Activated CD8-positive, alpha-beta T cell treated with anti-CD3 and anti-CD28 coated beads, Interleukin-2, amount 10 ng/mL, durations not matched to agents 7 days and 5 days (primary cell): ENCODE results near the gene TDG. TPM values are rescaled to one million over a fixed set of nuclear protein-coding genes. Genes with fewer than 3 reads are reported as not detected.

Experiments used
- ATAC-seq: fragments of 150-1000 bp; cut with Tn5 transposase; one replicate; pipeline ENCODE4 v1.10.0; 2021; ENCODE audit warnings: moderate library complexity
- CTCF ChIA-PET: fragments of 350-600 bp; sonication (Branson Sonifier 250); formaldehyde crosslinking; loops from one replicate; lab custom pipeline; 2021; ENCODE audit warnings: antibody characterized with exemption; lab: Charles Lee
- POLR2A ChIA-PET: fragments of 350-600 bp; sonication (Branson Sonifier 250); formaldehyde crosslinking; loops from one replicate; lab custom pipeline; 2021; ENCODE audit warnings: antibody characterized with exemption; lab: Charles Lee
- DNase-seq: peaks from one replicate; pipeline ENCODE4 v3.0.0-alpha.2; 2020
- H3K27ac Mint-ChIP-seq: one replicate; pipeline ENCODE4 v1.8.0; 2021; ENCODE audit warnings: mild to moderate bottlenecking, mixed read lengths
- H3K27me3 Mint-ChIP-seq: one replicate; pipeline ENCODE4 v1.8.0; 2021; ENCODE audit warnings: low read depth, mixed read lengths
- H3K36me3 Mint-ChIP-seq: one replicate; pipeline ENCODE4 v1.8.0; 2021; ENCODE audit warnings: low read depth, mixed read lengths
- H3K4me1 Mint-ChIP-seq: one replicate; pipeline ENCODE4 v1.8.0; 2021; ENCODE audit warnings: low read depth, mixed read lengths
- H3K4me3 Mint-ChIP-seq: one replicate; pipeline ENCODE4 v1.8.0; 2021; ENCODE audit warnings: mild to moderate bottlenecking, mixed read lengths
- H3K9me3 Mint-ChIP-seq: one replicate; pipeline ENCODE4 v1.8.0; 2022; ENCODE audit warnings: mixed read lengths; ENCODE audit not compliant: insufficient read depth
- total RNA-seq, 2 experiments: library from RNA; stranded (reverse); gene quantifications; one replicate each; pipeline ENCODE4 v1.2.3, GENCODE V29; 2021

TDG gene
- total RNA-seq, 2 experiments from 2014 or later = 33.5 to 37.7 TPM

DNA sequence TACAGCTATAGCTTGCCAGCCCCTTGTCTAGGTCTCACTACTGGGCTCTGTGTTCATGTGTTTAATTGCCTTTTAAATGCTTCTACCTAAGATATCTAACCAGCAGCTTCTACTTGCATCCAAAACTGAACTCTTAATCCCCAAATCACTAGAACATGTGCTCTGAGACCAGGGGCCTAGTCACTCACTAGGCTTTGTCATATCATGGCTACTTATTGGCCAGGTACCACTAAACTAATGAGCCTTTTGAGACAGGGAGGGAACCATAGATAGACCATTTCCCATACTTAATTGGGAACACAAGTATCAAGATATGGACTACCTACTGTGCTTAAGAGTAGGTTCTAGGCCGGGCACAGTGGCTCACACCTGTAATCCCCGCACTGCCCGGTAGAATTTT, 29.0 kb upstream of the TDG start:
- DNase-seq (no peak), ATAC-seq (no peak)
- Mint-ChIP-seq H3K36me3 (peaks cover 89% of the 10 kb centered on the region), H3K4me3 (no peak overlapping the region), H3K4me1 (peaks cover 52% of the 10 kb centered on the region), H3K27ac (peak overlapping the region; percentile 2), H3K27me3 (no peaks in the 10 kb centered on the region), H3K9me3 (no peaks in the 10 kb centered on the region)
- ChIA-PET CTCF (interaction anchor here (0.7 to 2.5 kb wide), 8 partner anchors 7 to 172 kb away, joined by 3 to 8 read pairs (median 5); no protein-coding TSS in a partner anchor), POLR2A (interaction anchor here (0.8 to 2.2 kb wide), 2 partner anchors 11 to 29 kb away, joined by 3 to 9 read pairs; partner anchors contain the start of gene TDG)

GRCh38 chr12:103944964-103945363, 20.7 kb upstream of the TDG start:
- POLR2A ChIA-PET = interaction anchor here (0.6 to 0.9 kb wide), 3 partner anchors 10 to 15 kb away, joined by 3 read pairs; partner anchors contain the start of gene HSP90B1
- H3K4me3 Mint-ChIP-seq = no peak overlapping the region
- CTCF ChIA-PET = no interaction called here
- ATAC-seq = no peak
- H3K27ac Mint-ChIP-seq = no peak overlapping the region
- peaks cover 92% of the 10 kb centered on the region for H3K36me3 Mint-ChIP-seq
- no peaks in the 10 kb centered on the region for H3K9me3 Mint-ChIP-seq
- H3K4me1 Mint-ChIP-seq = peaks cover 30% of the 10 kb centered on the region
- DNase-seq = no peak
- H3K27me3 Mint-ChIP-seq = no peaks in the 10 kb centered on the region

DNA sequence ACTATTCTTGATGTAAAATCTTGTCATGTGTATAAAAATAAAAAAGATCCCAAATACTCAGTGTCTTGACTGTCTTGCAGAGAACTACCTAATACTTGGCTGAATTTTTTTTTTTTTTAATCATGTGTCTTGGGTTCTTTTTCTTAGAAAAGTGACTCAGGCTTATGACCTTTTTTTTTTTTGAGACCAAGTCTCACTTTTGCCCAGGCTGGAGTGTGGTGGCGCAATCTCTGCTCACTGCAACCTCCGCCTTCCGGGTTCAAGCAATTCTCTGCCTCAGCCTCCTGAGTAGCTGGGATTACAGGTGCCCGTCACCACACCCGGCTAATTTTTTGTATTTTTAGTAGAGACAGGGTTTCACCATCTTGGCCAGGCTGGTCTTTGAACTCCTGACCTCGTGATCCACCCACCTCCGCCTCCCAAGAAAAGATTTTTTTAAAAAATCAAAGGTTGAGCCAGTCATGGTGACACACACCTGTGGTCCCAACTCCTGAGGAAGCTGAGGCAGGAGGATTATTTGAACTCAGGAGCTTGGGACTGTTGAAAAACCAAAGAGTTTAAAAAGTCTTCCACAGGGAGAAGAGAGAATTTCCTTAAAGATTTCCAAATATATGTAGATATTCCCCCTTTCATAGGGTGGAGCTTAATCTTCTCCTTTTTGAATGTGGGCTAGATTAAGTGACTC, 17.7 kb upstream of the TDG start:
- no peaks in the 10 kb centered on the region for H3K27me3 Mint-ChIP-seq
- POLR2A ChIA-PET = interaction anchor here (0.8 to 2.9 kb wide), 2 partner anchors 12 to 18 kb away, joined by 4 to 9 read pairs; partner anchors contain the start of gene TDG
- H3K9me3 Mint-ChIP-seq = no peaks in the 10 kb centered on the region
- no peak for ATAC-seq
- no peak overlapping the region for H3K4me3 Mint-ChIP-seq
- no peak overlapping the region for H3K27ac Mint-ChIP-seq
- peaks cover 41% of the 10 kb centered on the region for H3K4me1 Mint-ChIP-seq
- peaks cover 87% of the 10 kb centered on the region for H3K36me3 Mint-ChIP-seq
- DNase-seq = no peak
- CTCF ChIA-PET = interaction anchor here (1.5 to 1.6 kb wide), 2 partner anchors 8 to 9 kb away, joined by 4 to 6 read pairs; a partner anchor contains a TSS

GRCh38 chr12:103948746-103949406, 16.8 kb upstream of the TDG start:
- no peak overlapping the region for H3K4me3 Mint-ChIP-seq
- no peaks in the 10 kb centered on the region for H3K27me3 Mint-ChIP-seq
- peaks cover 43% of the 10 kb centered on the region for H3K4me1 Mint-ChIP-seq
- no peak for ATAC-seq
- H3K9me3 Mint-ChIP-seq = no peaks in the 10 kb centered on the region
- POLR2A ChIA-PET = interaction anchor here (0.8 to 2.9 kb wide), 5 partner anchors 12 to 19 kb away, joined by 3 to 9 read pairs (median 5); partner anchors contain the start of genes HSP90B1 and TDG
- CTCF ChIA-PET = interaction anchor here (1.3 to 1.5 kb wide), 2 partner anchors 9 to 14 kb away, joined by 4 read pairs; no protein-coding TSS in a partner anchor
- peak overlapping the region; percentile 30 for H3K27ac Mint-ChIP-seq
- DNase-seq = no peak
- H3K36me3 Mint-ChIP-seq = peaks cover 87% of the 10 kb centered on the region

GRCh38 chr12:103952497-103952896, 13.2 kb upstream of the TDG start:
- Mint-ChIP-seq H3K27me3 (no peaks in the 10 kb centered on the region), H3K27ac (peak overlapping the region; percentile 44), H3K4me1 (peaks cover 54% of the 10 kb centered on the region), H3K36me3 (peaks cover 66% of the 10 kb centered on the region), H3K9me3 (no peaks in the 10 kb centered on the region), H3K4me3 (no peak overlapping the region)
- no peak for ATAC-seq
- DNase-seq = no peak
- ChIA-PET CTCF (interaction anchor here (1.5 kb wide), 1 partner anchor 14 kb away, joined by 5 read pairs; no protein-coding TSS in a partner anchor), POLR2A (interaction anchor here (0.7 to 6.7 kb wide), 2 partner anchors 13 to 185 kb away, joined by 3 to 80 read pairs; partner anchors contain the start of gene TDG)

GRCh38 chr12:103955811-103956508, 9.7 kb upstream of the TDG start:
- ChIA-PET POLR2A (interaction anchor here (0.9 to 6.7 kb wide), 9 partner anchors 10 to 76 kb away, joined by 3 to 80 read pairs (median 6); partner anchors contain the start of genes HSP90B1 and TDG), CTCF (interaction anchor here (0.7 to 2.1 kb wide), 10 partner anchors 9 to 152 kb away, joined by 3 to 11 read pairs (median 6); partner anchors contain the start of genes HSP90B1 and TDG)
- DNase-seq (no peak), ATAC-seq (peak; percentile 6)
- Mint-ChIP-seq H3K4me3 (peak overlapping the region; percentile 98), H3K27ac (peak overlapping the region; percentile 98), H3K27me3 (no peaks in the 10 kb centered on the region), H3K9me3 (no peaks in the 10 kb centered on the region), H3K36me3 (peaks cover 35% of the 10 kb centered on the region), H3K4me1 (peaks cover 42% of the 10 kb centered on the region)

DNA sequence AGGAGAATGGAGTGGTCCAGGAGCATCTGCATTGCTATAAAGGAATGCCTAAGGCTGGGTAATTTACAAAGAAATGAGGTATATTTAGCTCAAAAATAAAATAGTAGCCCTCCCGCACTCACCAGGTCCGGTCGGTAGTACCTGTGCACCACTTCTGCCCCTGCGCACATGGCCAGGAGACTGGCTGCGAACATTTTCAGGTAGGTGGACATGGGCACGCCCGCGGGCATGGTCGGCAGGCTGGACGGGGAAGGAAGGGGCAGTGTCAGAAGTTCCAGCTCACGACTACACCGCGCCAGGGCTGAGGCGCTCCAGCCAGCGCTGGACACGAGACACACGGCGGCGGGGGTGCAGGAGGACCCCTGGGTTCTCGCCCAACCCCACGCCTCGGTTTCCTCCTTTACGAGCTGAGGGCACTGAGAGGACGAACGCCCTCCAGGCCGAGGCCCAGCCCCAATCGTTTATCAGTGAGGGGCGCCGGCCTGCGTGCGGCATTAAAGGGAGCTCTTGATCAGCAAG, 9.1 kb upstream of the TDG start:
- ATAC-seq = no peak
- CTCF ChIA-PET = interaction anchor here (0.7 to 2.1 kb wide), 10 partner anchors 9 to 152 kb away, joined by 3 to 11 read pairs (median 6); partner anchors contain the start of genes HSP90B1 and TDG

DNA sequence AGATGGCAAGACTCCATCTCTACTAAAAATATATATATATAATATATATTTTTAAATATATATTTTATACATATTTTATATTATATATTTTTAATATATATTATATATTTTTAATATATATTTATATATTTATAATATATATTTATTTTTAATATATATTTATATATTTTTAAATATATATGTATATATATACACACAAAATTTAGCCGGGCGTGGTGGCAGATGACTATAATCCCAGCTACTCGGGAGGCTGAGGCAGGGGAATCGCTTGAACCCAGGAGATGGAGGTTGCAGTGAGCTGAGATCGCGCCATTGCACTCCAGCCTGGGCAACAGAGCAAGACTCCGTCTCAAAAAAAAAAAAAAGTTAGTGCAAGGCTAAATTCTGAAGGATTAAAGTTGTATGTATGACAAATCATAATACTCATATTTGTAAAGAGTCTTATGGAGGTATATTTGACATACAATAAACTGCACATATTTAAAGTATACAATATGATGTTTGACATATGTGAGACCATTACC, 7.7 kb upstream of the TDG start:
- ChIA-PET POLR2A (interaction anchor here (0.6 to 6.7 kb wide), 2 partner anchors 8 to 61 kb away, joined by 3 to 80 read pairs; partner anchors contain the start of gene TDG), CTCF (interaction anchor here (2.0 kb wide), 1 partner anchor 74 kb away, joined by 10 read pairs; no protein-coding TSS in a partner anchor)
- Mint-ChIP-seq H3K27me3 (no peaks in the 10 kb centered on the region), H3K9me3 (no peaks in the 10 kb centered on the region), H3K4me3 (peak overlapping the region; percentile 98), H3K36me3 (peaks cover 21% of the 10 kb centered on the region), H3K4me1 (peaks cover 33% of the 10 kb centered on the region), H3K27ac (peak overlapping the region; percentile 98)
- no peak for DNase-seq
- no peak for ATAC-seq

More for the DNA sequence above, 9.1 kb upstream of the TDG start:
- Mint-ChIP-seq H3K36me3 (peaks cover 32% of the 10 kb centered on the region), H3K27me3 (no peaks in the 10 kb centered on the region), H3K4me1 (peaks cover 41% of the 10 kb centered on the region), H3K4me3 (peak overlapping the region; percentile 98), H3K27ac (peak overlapping the region; percentile 98), H3K9me3 (no peaks in the 10 kb centered on the region)
- POLR2A ChIA-PET = interaction anchor here (0.6 to 6.7 kb wide), 13 partner anchors 9 to 108 kb away, joined by 3 to 80 read pairs (median 4); partner anchors contain the start of genes HCFC2, HSP90B1 and TDG
- peak; percentile 28 for DNase-seq

GRCh38 chr12:103958621-103959020, 7.1 kb upstream of the TDG start:
- Mint-ChIP-seq H3K4me3 (no peak overlapping the region), H3K27ac (no peak overlapping the region), H3K9me3 (no peaks in the 10 kb centered on the region), H3K36me3 (peaks cover 15% of the 10 kb centered on the region), H3K27me3 (no peaks in the 10 kb centered on the region), H3K4me1 (peaks cover 34% of the 10 kb centered on the region)
- DNase-seq = no peak
- ChIA-PET CTCF (no interaction called here), POLR2A (no interaction called here)
- ATAC-seq = no peak

- Mint-ChIP-seq H3K9me3 (no peaks in the 10 kb centered on the region), H3K36me3 (peaks cover 12% of the 10 kb centered on the region), H3K4me1 (peaks cover 32% of the 10 kb centered on the region), H3K27me3 (no peaks in the 10 kb centered on the region), H3K4me3 (no peak overlapping the region), H3K27ac (no peak overlapping the region)
- DNase-seq (no peak), ATAC-seq (no peak)
- ChIA-PET CTCF (no interaction called here), POLR2A (interaction anchor here (1.1 kb wide), 1 partner anchor 11 kb away, joined by 3 read pairs; no protein-coding TSS in a partner anchor)
Observed at GRCh38 chr12:103960616-103961227, 5.0 kb upstream of the TDG start.
